ENCODE data around the gene GAA. TPM values are rescaled to one million over a fixed set of nuclear protein-coding genes. Genes with fewer than 3 reads are reported as not detected.

GAA gene
- polyA plus RNA-seq (2012; rRNA removed), result 19.5 and 27.3 TPM in 2 replicates
- 14.3 and 26.4 TPM in 2 replicates for polyA plus RNA-seq (2012; cell fraction: cytosol; rRNA removed)
- 132 and 175 TPM in 2 replicates for polyA plus RNA-seq (2012; cell fraction: nucleus; rRNA removed)

DNA sequence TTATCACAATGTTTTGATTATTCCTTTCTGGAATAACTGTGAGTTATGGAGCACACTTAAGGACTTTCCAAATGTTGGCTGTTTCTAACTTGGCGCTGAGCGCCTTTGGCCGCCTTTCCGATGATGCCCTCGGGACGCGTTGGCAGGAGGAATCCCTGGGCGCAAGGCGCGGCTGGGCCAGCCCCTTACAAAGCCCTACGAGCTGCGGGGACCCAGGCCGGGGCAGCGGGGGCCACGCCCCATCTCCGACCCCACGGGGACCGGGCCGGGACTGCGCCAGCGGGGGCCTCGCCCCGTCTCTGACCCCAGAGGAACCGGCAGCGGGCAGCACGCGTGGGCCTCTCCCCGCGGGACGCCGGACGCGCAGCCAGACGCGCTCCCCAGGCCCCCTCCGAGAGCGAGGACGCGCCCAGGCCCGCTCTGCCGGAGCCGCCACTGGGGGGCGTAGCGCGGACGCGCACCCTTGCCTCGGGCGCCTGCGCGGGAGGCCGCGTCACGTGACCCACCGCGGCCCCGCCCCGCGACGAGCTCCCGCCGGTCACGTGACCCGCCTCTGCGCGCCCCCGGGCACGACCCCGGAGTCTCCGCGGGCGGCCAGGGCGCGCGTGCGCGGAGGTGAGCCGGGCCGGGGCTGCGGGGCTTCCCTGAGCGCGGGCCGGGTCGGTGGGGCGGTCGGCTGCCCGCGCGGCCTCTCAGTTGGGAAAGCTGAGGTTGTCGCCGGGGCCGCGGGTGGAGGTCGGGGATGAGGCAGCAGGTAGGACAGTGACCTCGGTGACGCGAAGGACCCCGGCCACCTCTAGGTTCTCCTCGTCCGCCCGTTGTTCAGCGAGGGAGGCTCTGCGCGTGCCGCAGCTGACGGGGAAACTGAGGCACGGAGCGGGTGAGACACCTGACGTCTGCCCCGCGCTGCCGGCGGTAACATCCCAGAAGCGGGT, at the start of gene GAA:
Gene GAA (plus strand): TSS at position 571 of the 935 bp plus-strand sequence. CDS start 3,006 bp downstream, outside the sequence.
- Histone ChIP-seq H3K27ac (ENCODE audit: low read depth in 2 of 2, low read length in 1 of 2) (peak within 1 kb of the TSS; percentile 60 to 92), H4K20me1 (ENCODE audit: insufficient read depth) (no peaks in the 10 kb centered on the region), H3F3A (replicated peaks; ENCODE audit: insufficient read depth) (no peaks in the 10 kb centered on the region), H3K4me3 (ENCODE audit: low read depth in 2 of 2, low read length in 1 of 2) (peak within 1 kb of the TSS; percentile 91 to 95), H3K4me2 (peak within 1 kb of the TSS; percentile 96), H3K27me3 (ENCODE audit: insufficient read depth) (no peaks in the 10 kb centered on the region), H3K79me2 (ENCODE audit: insufficient read depth) (peaks cover 8% of the 10 kb centered on the region), H3K9me2 (no peaks in the 10 kb centered on the region), H3K9ac (peak within 1 kb of the TSS; percentile 83), H3K4me1 (ENCODE audit: control insufficient read depth in 1 of 2, insufficient read depth in 2 of 2, low read depth in 1 of 2, low read length in 1 of 2) (peaks cover 6 to 34% of the 10 kb centered on the region in 2 experiments; a peak in 3 of 4 replicates), H3K36me3 (replicated peaks in 1 of 2; ENCODE audit: control insufficient read depth in 1 of 2, insufficient read depth in 2 of 2, low read length in 1 of 2) (peaks cover 0 to 3% of the 10 kb centered on the region in 2 experiments), H2AFZ (ENCODE audit: low read depth) (peak within 1 kb of the TSS; percentile 85), H3K9me3 (no peaks in the 10 kb centered on the region)
- peak; percentile 26; the same call in 1 of the 2 replicates for TF ChIP-seq RAD21 (IDR thresholded peaks at IDR 0.05; ENCODE audit: low read length)
- TF ChIP-seq NFIC (IDR thresholded peaks at IDR 0.05; ENCODE audit: borderline replicate concordance), result peak; percentile 27; the same call in 1 of the 2 replicates
- no peak; a peak in 1 of 4 replicates for TF ChIP-seq EP300 (IDR thresholded peaks at IDR 0.05; ENCODE audit: borderline replicate concordance in 1 of 2, low read depth in 1 of 2, low read length in 1 of 2)
- peak; percentile 63 for TF ChIP-seq CHD2 (IDR thresholded peaks at IDR 0.05; ENCODE audit: low read length, partially characterized antibody)
- TF ChIP-seq NRF1 (IDR thresholded peaks at IDR 0.05; ENCODE audit: low read depth, low read length), result peak; percentile 94
- TF ChIP-seq ZBTB33 (IDR thresholded peaks at IDR 0.05; ENCODE audit: borderline replicate concordance, low read depth), result no peak
- TF ChIP-seq SMC3 (IDR thresholded peaks at IDR 0.05; ENCODE audit: low read depth, low read length), result peak; percentile 59
- peak; percentile 72 for TF ChIP-seq CTCF (IDR thresholded peaks at IDR 0.05)
- no peak for TF ChIP-seq RXRA (IDR thresholded peaks at IDR 0.05; ENCODE audit: borderline replicate concordance, low read depth)
- peak; percentile 87 for TF ChIP-seq POLR2AphosphoS5 (IDR thresholded peaks at IDR 0.05; ENCODE audit: low read depth, low read length)
- TF ChIP-seq RCOR1 (IDR thresholded peaks at IDR 0.05; ENCODE audit: low read length), result peak; percentile 23; the same call in 1 of the 2 replicates
- peak; percentile 95 for TF ChIP-seq USF1 (IDR thresholded peaks at IDR 0.05; ENCODE audit: borderline replicate concordance, low read depth)
- TF ChIP-seq JUND (IDR thresholded peaks at IDR 0.05), result no peak
- TF ChIP-seq, protein P1, sequence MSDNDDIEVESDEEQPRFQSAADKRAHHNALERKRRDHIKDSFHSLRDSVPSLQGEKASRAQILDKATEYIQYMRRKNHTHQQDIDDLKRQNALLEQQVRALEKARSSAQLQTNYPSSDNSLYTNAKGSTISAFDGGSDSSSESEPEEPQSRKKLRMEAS (IDR thresholded peaks at IDR 0.05; ENCODE audit: low read depth), result peak; percentile 36
- peak; percentile 46; the same call in 1 of the 2 replicates for TF ChIP-seq MXI1 (IDR thresholded peaks at IDR 0.05; ENCODE audit: low read depth, low read length)
- peak; percentile 63; the same call in 1 of the 2 replicates for TF ChIP-seq SIN3A (IDR thresholded peaks at IDR 0.05; ENCODE audit: borderline replicate concordance, low read depth, low read length)
- TF ChIP-seq USF2 (IDR thresholded peaks at IDR 0.05; ENCODE audit: borderline replicate concordance, low read depth, low read length), result peak; percentile 99
- no peak for TF ChIP-seq FOSL2 (IDR thresholded peaks at IDR 0.05; ENCODE audit: borderline replicate concordance, low read depth)
- DNase-seq, result peak; percentile 100
- WGBS (ENCODE audit: low lambda C conversion rate), result under 1% methylated on average over 23 of the region's 114 CpGs
- ChIA-PET CTCF (interaction anchor here (0.6 to 4.0 kb wide), 67 partner anchors 9 to 1155 kb away, joined by 3 to 55 read pairs (median 4); partner anchors contain the start of genes EIF4A3, ENDOV, SGSH and SLC26A11), POLR2A (interaction anchor here (0.5 to 1.8 kb wide), 25 partner anchors 9 to 353 kb away, joined by 3 to 11 read pairs (median 4); partner anchors contain the start of genes CBX8 and SGSH)
